ENCODE measurements around the gene PHLDB2.
A peak's percentile ranks its signal among the peaks of the same experiment; 100 is the strongest.

PHLDB2 gene

DNA sequence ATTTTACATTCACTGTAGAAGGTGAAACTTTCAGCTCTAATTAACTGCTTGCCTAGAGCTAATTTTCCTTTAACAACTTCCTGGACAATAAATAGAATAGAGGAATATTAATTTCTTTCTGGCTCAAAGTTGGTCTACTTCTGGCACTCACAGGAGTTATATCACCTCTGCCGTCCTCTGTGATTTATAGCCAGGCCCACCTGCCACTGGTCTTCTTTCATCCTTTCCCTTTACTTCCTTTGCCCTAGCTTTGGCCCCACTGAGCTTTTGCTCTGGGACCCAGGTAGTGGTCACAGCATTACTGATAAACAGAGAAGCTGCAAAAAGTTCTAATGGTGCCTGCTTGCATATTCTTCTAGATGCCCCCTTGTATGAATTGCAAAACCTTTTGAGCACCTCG, 70.4 kb downstream of the PHLDB2 start:
- DNase-seq = no peak

DNA sequence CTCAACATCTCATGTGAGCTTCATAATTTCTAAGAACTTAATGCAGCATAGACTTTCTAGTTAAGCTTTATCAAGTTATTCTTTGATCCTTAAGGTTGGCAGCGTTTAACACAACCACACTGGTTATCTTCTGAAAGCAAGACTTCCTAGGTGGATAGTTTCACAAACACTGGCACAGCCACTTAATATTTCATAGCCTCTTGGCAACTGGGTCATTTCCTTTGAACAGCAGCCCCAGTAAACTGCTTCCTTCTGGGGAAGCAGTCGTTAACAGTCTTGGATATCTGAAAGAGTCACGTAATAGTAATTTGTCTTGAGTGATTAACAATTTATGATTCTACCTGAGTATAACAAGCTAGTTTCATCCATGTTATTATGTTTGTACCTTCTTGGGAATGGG, 73.9 kb downstream of the PHLDB2 start:
- DNase-seq = no peak

DNA sequence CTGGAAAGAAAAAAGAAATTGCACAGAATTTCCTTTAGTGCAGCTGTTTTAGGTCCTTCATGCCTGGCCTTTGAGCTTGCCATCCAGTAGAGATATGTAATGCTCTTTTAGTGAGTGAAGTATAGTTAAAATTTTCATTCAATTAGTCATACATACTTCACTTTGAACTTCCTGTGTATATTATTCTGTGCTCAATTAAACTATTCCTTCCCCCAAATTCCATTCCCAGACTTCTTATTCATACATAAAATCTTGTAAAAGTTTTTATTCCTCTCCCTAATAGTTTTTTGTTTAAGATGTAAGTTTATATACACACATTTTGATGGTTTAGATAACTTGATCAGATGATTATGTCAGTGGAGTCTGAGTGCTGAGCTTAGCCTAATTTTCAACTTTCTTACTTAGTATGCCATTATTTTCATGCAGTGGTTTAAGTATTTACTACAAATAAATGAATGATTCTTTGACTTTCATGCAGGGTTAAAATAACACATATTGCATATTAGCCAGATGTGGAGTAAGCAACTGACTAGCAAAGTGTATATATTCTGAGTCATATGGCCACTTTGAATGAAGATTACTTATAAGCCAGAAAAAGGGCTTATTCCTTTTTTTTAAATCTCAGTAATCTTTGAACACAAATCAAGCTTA, 77.3 kb downstream of the PHLDB2 start:
- DNase-seq = no peak

DNA sequence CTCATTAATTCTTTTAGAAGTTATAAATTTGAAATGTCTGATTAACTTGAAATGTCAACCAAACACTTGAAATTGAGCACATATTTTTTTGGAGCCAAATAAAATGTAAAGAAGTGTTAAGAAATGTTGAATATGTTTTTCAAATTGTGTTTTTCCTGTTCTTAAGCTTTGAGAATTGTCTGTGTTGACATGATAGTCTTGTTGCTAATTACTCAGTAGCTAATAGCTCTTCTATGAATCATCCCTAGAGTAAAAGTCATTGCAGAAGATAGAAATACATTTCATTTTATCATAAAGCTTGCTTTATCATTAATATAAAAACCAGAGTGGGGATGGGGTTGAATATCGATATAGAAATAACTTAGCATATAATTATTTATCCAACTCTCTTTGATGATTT, 77.9 kb downstream of the PHLDB2 start:
- no peak for DNase-seq

DNA sequence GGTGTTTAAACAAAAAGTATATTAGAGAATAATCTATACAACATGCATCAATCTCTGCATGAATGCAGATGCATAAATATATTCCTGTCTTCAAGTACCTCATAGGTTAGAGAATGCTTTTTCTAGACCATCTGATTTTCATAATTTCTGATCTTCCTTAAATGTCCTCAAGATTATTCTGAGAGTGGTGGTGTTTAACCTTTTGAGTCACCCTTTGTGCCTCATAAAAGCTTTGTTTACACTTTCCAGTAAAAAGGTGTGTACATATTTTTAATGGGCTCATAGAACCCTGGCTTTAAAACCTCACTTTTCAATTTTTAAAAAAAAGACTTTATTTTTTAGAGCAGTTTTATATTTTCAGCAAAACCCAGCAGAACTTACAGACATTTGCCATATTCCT, 78.8 kb downstream of the PHLDB2 start:
- DNase-seq = no peak

DNA sequence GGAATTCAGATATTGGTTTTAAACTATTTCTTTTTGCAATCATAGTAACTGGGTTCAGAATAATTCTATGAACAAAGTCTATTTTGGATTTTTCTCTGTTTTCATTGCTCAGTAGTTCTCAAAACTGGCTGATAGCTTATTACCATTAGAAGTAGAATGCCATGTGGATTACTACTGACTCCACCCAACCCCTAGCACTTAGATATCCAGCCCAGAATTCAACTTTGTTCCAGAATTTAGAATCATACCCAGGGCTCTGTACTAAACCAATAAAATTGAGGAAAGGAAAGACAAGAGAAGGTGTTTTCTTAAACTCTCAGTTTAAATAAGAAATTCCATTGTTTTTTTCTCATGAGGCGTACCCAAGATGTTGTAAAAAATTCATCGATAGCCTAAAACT, 80.8 kb downstream of the PHLDB2 start:
- no peak for DNase-seq

DNA sequence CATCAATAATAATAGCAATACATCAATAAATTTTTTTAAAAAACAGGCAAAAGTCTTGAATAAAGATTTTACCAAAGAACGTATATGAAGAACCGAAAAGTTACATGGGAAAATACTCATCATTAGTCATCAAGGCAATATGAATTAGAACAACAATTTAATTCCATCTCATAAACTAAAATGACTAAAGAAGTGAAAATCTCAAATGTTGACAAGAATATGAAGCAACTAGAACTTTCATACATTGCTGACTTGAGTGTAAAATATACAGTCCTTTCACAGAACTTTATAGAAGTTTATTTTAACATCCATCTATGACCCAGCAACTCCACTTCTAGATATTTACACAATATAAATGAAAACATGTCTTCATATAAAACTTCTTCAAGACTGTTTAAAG, 84.5 kb downstream of the PHLDB2 start:
- DNase-seq = no peak

DNA sequence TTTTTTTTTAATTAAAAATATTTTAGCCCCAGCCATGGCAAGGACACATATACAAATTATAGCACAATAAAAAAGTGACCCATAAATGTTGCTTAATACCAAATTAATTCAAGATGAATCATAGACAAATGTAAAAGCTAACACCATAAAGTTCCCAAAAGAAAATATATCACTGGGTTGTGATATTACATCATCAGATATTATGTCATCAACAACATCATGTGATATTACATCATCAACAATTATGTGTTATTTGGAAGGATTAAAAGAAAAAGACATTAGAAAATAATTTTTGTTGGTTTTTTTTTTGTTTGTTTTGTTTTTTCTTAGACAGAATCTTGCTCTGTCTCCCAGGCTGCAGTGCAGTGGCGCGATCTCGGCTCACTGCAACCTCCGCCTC, 85.3 kb downstream of the PHLDB2 start:
- no peak for DNase-seq

DNA sequence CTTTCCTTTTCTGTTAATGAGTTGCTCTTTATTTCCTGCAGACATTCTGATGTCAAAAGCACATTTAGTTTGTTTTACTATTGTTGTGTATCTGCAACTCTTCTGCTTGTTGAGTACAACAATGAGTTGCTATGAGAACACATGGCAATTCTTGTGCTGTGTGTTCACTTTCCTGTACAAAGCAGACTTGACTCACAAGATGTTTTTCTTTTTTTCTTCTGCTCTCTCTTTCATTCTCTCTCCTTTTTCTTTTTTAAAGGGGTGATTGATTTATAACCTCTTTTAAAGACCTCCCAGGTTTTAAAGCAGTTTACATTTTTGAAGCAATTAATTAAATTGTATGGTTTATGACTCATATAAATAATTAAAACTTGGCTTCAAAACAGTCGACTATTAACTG, 88.2 kb downstream of the PHLDB2 start:
- no peak for DNase-seq

DNA sequence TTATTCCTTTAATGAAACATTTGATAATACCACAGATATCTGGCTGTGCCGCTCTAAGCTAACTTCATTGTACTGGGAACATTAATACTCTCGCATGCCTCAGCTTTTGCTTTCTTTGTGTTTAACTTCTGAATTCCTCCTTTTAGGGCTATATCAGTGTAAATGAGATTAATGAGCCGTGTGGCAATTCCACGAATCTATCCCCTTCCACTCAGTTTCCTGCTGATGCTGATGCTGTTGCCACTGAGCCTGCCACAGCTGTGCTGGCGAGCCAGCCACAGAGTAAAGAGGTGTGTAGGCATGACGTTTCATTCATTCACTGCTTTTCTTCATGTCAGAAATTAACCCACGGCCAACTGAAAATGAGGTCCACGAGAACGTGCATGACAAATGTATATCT, 89.7 kb downstream of the PHLDB2 start:
- no peak for DNase-seq

DNA sequence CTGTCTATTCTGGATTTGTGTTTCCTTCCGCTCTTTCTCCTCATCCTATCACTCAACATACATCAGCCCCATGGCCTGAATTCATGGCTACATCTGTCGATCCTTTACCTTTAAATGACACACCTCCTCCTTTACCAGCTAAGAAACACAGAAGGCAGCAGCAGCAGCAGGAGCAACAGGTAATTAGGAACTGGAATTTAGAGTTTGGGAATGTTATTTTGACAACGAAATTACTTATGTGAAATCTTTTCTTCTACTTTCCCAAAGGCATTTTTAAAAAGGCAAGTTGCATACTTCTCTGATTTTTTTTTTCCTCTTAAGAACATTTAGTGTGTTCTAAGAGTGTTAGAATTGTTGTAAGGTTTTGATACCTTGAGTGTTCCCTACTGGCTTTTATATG, 90.6 kb downstream of the PHLDB2 start:
- DNase-seq = no peak

DNA sequence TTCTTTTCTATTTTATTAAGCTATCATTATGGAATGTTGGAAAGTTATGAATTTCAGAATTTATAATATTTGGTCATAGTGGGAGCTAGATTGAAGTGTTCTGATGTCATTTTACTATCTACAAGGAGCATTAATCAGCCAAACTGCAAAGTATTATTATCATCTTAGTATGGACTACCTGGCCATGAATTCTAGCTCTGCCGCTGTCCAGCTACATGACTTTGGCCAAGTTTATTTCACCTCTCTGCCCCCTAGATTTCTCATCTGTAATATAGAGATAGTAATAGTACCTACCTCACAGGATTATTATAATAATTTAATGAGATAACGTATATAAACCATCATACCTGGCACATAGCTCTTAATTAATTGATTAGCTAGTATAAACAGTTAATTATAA, 92.0 kb downstream of the PHLDB2 start:
- no peak for DNase-seq

DNA sequence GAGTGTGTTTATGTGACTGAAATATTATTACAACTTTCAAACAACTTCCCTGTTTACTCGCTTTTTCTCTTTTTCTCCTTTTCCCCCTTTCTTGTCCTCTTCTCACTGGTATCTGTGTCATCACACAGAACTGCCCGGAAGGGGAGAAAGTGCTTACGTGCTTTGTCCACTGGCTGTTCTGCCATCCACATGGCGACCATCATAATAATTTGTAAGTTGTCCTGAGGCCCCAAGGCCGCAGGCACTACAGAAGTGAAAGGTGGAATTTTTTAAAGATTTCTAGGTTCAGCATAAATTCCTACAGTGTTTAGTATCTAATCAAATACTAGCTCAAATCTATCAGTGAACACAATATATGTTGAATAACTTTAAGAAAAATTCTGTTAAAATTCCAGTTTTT, 93.0 kb downstream of the PHLDB2 start:
- DNase-seq = no peak

DNA sequence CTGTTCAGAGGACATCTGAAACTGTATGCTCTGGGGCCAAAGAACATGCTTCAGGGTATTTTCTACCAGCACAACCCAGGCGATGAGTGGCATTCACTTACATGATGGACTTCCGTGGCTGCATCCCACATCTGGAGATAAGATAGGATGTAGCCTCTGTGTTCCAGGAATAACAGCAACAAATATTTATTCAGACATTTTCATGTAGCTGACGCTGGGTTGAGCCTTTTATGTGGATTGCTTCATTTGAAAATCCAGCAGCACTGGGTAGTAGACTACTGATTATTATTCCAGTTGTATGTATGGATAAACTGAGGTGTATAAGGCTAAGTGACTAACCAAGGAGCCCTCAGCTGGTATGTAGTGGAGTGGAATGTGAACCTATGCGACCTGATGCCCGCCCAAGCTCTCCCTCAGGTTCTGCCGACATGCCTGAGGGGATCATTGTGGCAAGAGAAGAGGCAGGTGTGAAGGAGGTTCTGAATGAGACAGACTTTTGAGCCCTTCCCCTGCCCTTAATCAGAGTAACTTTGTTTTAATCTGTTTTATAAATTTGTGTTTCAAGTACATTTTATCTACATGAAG, 93.9 kb downstream of the PHLDB2 start:
- no peak for DNase-seq

DNA sequence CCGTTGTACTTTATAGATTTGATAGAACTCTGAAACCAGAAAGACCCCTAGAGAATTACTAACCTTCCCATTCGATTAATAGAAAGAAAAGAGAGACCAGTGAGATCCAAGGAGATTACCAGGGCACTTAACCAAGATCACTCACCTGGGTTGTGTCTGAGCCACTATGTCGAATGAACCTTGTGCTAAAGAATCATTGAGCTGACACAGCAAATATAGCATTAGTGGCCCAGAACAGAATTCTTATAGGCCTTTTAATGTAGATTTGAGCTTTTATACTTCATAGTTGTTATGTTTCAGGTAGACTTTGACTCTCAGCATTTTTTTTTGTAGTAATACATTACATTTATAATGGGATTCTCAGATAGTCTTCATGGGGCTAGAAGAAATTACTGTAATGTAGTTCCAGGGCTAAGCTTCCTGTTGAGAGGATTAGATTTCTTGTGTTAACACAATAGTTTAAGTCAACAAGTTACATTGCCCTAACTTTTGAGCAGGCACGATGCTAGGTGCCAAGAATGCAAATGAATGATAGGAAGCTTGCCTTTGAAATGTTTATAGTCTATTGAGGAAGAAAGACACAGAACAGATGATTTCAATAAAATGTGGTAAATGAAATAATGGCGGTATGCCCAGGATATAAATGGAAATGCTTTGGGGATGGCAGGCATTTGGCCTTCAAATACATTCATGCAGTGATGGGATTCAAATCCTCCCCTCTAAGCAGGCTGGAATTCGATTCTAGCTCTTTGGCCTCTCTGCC, 95.3 kb downstream of the PHLDB2 start:
- no peak for DNase-seq

DNA sequence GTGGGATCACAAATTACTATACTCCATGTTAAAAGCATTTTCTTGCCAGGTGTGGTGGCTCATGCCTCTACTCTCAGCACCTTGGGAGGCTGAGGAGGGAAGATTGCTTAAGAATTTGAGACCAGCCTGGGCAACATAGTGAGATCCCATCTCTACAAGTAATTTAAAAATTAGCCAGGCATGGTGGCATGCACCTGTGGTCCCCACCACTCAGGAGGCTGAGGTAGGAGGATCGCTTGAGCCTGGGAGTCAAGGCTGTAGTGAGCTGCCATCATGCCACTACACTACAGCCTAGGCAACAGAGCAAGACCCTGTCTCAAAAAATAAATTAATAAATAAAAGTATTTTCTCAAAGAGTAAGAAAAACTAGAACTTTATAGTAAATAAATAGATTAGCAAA, 96.8 kb downstream of the PHLDB2 start:
- DNase-seq = no peak

DNA sequence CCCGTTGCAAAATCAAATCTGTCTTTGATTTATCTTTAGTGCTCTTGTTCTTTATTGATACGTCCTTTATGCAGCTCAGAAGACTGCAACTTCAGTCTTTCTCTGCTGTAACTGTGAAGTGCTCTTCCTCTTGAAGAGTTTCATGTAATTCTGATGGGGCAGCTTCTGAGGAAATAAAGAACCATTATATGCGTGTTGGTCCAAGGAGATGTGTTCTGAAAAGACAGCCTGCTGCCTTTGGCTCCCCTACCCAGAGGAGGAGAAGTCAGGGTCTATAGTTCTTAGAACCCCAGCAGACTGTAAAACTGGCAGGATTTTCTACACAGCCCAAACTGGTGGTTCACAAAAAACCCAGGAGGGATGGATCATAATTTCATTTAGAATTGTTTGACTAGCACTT, 97.4 kb downstream of the PHLDB2 start:
- DNase-seq = no peak

DNA sequence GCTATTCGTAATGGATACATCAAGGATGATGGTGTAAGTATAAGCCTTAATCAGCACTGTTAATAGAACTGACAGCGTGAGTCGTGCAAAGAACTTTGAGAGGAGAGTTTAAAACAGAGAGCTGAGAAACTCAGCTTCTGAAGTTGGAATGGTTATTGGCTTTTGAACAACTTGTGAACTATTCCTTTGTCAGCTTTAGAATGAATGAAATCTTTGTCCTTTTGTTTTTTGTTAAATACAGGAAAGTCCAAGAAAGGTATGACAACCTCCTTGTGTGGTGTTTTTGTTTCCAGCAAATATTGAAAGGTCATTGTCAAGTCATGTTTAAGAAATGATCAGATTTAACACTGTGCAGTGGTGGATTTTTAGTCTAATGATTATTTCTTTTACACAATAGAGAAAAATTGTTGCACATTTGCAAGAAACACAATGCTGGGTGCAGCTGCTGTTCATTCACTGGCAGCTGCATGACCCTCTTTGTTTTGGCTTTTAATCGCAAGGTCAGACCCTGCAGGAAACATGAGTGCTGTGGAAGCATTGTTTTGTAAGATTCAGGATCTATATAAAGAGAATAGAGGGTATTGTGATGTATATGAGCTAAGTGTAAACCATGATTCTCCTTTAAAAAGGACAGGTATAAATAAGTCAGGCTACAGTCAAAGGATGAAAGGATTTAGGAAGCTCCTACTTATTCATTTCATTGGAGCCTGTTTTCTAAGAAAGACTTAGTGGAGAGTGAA, 98.1 kb downstream of the PHLDB2 start:
- DNase-seq = no peak

DNA sequence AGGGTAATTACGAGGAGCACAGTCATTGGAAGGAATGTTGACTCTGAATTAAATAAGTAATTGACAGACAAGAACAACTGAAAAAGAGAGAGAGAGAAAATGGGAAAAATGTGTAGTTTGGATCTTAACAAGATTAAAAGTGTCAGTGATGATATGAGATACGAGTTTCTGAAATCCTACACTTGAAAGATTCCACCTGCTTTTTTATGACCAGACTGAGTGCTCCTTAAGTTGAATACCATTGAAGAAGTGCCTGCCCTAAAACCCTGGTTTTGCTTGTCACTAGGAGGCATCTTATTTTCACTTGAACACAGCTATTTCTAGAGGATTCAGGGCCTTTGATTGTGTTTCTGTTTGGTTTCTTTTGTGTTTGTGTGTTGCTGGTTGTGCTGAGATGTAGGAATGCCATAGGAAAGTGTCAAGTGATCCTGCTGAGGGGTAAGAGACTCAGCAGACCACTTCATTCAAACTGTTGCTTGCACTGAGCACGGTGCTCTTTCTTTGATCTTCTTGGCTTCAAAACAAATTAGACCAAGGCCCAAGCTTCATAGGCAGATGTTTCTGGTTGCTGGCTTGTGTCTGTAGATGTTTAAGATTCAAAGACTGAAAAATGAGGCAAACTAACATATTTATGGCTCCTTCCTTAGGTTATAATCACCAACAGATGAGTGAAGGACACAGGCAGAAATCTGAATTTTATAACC, 102.5 kb downstream of the PHLDB2 start:
- DNase-seq = no peak

DNA sequence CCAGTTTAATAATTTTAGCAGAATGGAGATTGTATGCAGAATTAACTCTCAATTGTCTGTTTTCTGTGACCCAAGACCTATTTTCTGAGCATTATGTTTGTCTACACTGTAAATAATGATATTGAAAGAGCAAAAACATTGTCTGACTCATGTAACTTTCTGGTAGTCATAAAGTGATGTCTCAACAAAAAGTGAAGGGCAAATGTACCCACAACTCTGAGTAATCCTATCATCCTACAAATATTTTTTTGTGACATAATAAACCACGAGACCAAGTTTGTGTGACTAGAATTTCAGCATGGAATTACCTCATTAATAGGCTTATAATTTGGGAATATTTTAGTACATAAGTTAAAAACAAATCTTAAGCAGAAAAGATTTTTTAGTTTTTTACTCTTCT, 104.4 kb downstream of the PHLDB2 start:
- no peak for DNase-seq

DNA sequence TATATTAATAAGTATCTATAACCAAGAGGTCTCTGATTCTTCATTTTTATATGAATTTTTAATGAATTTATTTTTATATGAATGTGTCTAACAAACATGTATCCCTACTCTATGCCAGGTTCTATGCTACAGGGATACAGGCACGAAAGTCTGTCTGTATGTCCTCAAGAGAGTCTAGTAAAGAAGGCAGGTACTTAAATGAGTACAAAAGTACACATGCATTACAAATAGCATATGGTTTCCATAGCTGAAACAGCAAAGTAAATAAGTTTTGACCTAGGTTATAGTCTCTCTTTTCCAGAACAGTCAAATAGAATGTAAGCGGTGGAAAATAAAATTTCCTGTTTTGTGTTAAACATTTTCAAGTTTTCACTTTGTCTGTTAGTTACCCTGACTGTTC, 106.4 kb downstream of the PHLDB2 start:
- DNase-seq = no peak

DNA sequence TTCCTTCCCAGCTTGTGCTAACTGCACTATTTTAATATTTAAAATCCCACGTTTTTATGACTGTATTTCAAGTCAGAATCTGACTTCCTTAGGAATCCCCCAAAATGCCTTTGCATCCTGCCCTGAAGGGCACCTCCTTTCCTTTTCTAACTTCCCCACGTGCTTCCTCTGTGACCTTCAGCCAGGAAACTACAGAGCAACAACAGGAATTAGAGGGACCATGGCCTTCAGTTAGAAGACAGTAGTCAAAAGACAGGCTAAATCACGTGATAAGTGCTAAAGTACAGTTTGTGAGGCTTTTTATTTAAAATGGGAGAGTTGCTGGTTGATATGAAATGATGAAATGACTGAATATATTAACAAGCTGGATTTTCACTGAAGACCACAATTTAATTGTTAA, 108.0 kb downstream of the PHLDB2 start:
- no peak for DNase-seq

DNA sequence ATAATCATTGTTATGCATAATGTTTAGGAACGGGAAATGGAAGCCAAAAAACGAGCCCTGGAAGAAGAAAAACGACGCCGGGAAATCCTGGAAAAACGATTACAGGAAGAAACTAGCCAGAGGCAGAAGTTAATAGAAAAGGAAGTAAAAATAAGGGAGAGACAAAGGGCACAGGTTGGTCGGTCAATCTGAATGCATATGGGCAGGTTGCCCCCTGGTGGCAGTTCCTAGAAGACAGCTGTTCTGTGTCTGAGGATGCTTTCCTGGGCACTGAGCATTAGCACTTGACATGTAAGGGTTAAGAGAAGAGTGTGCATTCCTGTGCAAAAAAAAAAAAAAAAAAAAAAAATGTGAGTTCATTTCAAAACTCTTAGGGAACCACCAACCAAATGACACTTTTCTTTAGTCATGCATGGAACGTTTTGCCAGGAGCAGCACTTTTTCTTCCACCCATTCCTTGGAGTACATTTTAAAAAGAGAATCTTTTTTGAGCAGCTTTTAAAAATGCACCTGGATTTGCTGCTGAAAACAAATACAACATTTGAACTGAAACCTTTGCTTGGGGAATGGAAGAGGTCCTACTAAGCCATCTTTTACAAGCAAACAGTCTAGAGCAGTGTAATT, 108.7 kb downstream of the PHLDB2 start:
- peak; percentile 10 to 50 for DNase-seq

Data from NCI-H187 (cell line).